Neural progenitor cell (in vitro differentiated cells): ENCODE measurements around the gene FHOD3.

ENCODE experiments used
- EZH2 ChIP-seq: fragments of 200-600 bp; sonication (generic); IDR thresholded peaks from 2 replicates; pipeline ENCODE4 v1.6.1; 2017; ENCODE audit warnings: antibody characterized with exemption, mild to moderate bottlenecking, moderate library complexity
- TF ChIP-seq, protein P1 (sequence below): fragments of 200-600 bp; sonication (generic); IDR thresholded peaks from 2 replicates; pipeline ENCODE4 v1.5.1; 2017; ENCODE audit warnings: antibody characterized with exemption, mild to moderate bottlenecking

- TF ChIP-seq, protein P1, sequence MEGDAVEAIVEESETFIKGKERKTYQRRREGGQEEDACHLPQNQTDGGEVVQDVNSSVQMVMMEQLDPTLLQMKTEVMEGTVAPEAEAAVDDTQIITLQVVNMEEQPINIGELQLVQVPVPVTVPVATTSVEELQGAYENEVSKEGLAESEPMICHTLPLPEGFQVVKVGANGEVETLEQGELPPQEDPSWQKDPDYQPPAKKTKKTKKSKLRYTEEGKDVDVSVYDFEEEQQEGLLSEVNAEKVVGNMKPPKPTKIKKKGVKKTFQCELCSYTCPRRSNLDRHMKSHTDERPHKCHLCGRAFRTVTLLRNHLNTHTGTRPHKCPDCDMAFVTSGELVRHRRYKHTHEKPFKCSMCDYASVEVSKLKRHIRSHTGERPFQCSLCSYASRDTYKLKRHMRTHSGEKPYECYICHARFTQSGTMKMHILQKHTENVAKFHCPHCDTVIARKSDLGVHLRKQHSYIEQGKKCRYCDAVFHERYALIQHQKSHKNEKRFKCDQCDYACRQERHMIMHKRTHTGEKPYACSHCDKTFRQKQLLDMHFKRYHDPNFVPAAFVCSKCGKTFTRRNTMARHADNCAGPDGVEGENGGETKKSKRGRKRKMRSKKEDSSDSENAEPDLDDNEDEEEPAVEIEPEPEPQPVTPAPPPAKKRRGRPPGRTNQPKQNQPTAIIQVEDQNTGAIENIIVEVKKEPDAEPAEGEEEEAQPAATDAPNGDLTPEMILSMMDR = no peak
- TF ChIP-seq EZH2 = no peak
These were observed 439.8 kb downstream of the FHOD3 start for GRCh38 chr18:36737316-36737715.
